Skeletal muscle tissue (tissue), 4 donors: ENCODE results near the gene ATP10A. TPM values are rescaled to one million over a fixed set of nuclear protein-coding genes. Genes with fewer than 3 reads are reported as not detected.

Experiments
- H3K27ac ChIP-seq: one replicate; pipeline ENCODE4 v1.7.0; 2013; ENCODE audit warnings: mild to moderate bottlenecking, low read depth, low read length, inconsistent platforms
- H3K27me3 ChIP-seq, 3 donors: one replicate each; pipeline ENCODE4 v1.7.0; 2013; ENCODE audit warnings: low read length in 3 of 3; ENCODE audit not compliant: control insufficient read depth in 3 of 3, insufficient read depth in 3 of 3
- H3K36me3 ChIP-seq, 3 donors: one replicate each; pipeline ENCODE4 v1.7.0; 2013; ENCODE audit warnings: low read length in 3 of 3; ENCODE audit not compliant: control insufficient read depth in 3 of 3, insufficient read depth in 3 of 3
- H3K4me1 ChIP-seq, 3 donors: one replicate each; pipeline ENCODE4 v1.7.0; 2013; ENCODE audit warnings: low read length in 3 of 3, mild to moderate bottlenecking in 3 of 3; ENCODE audit not compliant: control insufficient read depth in 3 of 3, insufficient read depth in 3 of 3
- H3K4me3 ChIP-seq, 3 donors: one replicate each; pipeline ENCODE4 v1.7.0; 2013; ENCODE audit warnings: low read length in 3 of 3
- H3K9ac ChIP-seq, 3 donors: one replicate each; pipeline ENCODE4 v1.7.0; 2013; ENCODE audit warnings: low read length in 3 of 3, mild to moderate bottlenecking in 3 of 3, moderate library complexity in 2 of 3, low read depth in 1 of 3
- H3K9me3 ChIP-seq, 3 donors: one replicate each; pipeline ENCODE4 v1.7.0; 2013; ENCODE audit warnings: low read length in 3 of 3; ENCODE audit not compliant: control insufficient read depth in 3 of 3
- total RNA-seq: library from RNA; depleted of rRNA; stranded (reverse); fragments of >200 nt; gene quantifications from one replicate; pipeline ENCODE4 v1.2.3, GENCODE V29; 2014
- donor health status: Osteomylitis.

Gene ATP10A
- total RNA-seq, 1 donor from 2014 or later = 7.8 TPM

DNA sequence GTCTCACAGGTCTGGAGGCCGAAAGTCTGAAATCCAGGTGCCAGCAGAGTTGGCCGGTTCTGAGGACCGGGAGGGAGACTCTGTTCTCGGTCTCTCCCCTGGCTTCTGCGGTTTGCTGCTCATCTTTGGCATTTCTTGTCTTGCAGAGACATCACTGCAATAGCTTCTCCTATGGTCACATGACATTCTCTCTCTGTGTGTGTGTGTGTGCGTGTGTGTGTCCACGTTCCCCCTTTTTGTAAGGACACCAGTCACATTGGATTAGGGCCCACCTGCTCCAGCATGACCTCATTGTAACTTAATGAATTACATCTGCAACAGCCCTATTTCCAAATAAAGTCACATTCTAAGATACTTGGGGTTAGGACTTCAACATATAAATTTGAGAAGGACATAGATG, 12.4 kb upstream of the ATP10A start:
- Histone ChIP-seq H3K4me1 (no peaks in the 10 kb centered on the region), H3K36me3 (no peaks in the 10 kb centered on the region), H3K9me3 (no peaks in the 10 kb centered on the region), H3K27me3 (no peaks in the 10 kb centered on the region), H3K27ac (no peak overlapping the region), H3K4me3 (no peak overlapping the region), H3K9ac (no peak overlapping the region)

- Histone ChIP-seq H3K9ac (no peak overlapping the region), H3K9me3 (no peaks in the 10 kb centered on the region), H3K27ac (no peak overlapping the region), H3K4me1 (no peaks in the 10 kb centered on the region), H3K36me3 (no peaks in the 10 kb centered on the region), H3K4me3 (no peak overlapping the region), H3K27me3 (no peaks in the 10 kb centered on the region)
Measured at GRCh38 chr15:25874379-25874778, 11.3 kb upstream of the ATP10A start.

DNA sequence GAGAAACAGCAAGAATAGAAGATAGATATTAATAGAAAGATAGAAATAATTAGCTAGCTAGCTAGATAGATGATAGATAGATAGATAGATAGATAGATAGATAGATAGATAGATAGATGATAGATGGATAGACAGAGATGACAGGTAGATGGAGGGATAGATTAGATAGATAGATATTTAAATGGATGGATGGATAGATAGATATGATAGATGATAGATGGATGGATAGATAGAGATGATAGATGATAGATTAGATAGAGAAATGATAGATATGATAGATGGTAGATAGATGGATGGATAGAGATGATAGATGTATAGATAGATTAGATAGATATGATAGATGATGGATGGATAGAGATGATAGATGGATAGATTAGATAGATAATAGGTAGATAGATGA, 8.3 kb upstream of the ATP10A start:
- Histone ChIP-seq H3K9ac (no peak overlapping the region), H3K36me3 (no peaks in the 10 kb centered on the region), H3K9me3 (no peaks in the 10 kb centered on the region), H3K27ac (no peak overlapping the region), H3K4me3 (no peak overlapping the region), H3K27me3 (no peaks in the 10 kb centered on the region), H3K4me1 (no peaks in the 10 kb centered on the region)

DNA sequence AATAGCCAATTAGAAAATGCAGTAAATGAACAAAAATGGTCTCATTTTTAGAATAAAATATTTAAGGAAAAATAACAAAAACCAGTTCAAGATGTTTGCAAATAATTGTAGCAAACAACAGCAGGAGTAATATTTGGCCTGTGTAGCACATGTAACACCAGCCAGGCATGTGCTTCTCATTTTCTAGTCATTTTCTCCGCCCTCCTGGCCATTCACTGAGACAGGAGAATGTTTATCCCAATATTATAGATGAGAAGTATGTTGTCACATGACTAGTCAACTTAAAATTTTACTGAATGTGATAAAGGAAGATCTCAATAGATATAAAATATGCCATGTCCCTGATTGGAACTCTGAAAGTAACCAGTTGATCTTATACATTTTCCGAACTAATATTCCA, 7.8 kb upstream of the ATP10A start:
- no peak overlapping the region for H3K4me3 ChIP-seq
- no peak overlapping the region for H3K27ac ChIP-seq
- H3K27me3 ChIP-seq = no peaks in the 10 kb centered on the region
- H3K4me1 ChIP-seq = no peaks in the 10 kb centered on the region
- no peaks in the 10 kb centered on the region for H3K9me3 ChIP-seq
- H3K9ac ChIP-seq = no peak overlapping the region
- H3K36me3 ChIP-seq = no peaks in the 10 kb centered on the region

DNA sequence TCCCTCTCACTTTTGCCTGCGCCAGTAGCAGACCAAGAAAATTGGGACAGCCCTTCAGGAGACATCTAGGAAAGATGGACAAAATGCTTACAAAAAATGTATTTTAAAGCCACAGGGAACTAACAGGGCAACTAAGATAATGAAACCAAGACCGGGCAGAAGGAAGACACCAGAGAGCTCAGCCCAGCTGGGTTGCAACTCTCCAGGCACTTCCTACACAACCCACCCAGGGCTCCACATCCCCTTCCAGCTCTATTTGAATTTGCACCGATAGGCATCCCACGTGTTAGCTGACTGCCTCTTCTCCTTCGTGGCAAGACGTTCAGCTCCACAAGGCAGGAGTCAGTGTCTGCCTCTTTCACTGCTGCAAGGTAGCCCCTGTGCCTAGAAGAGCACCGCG, 6.6 kb upstream of the ATP10A start:
- H3K36me3 ChIP-seq = no peaks in the 10 kb centered on the region
- no peaks in the 10 kb centered on the region for H3K9me3 ChIP-seq
- H3K9ac ChIP-seq = no peak overlapping the region
- no peaks in the 10 kb centered on the region for H3K4me1 ChIP-seq
- H3K27ac ChIP-seq = no peak overlapping the region
- no peak overlapping the region for H3K4me3 ChIP-seq
- no peaks in the 10 kb centered on the region for H3K27me3 ChIP-seq

DNA sequence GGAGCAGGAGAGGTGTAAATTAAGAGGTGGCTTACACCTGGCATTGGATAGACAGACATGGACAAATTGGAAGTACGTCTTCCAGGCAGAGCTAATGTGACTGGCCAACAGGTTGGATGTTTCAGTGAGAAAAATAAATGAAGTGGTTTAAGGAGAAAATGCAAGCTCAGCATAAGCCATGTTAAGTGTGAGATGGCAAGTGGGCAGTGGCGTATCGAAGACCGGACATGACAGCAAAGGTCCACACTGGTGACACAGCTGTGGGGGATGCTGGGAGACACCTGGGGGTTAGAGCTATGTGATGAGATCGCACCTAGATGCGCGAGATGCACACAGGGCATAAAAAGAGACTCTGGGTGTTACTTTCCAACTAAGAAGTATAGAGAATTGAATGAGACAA, 3.7 kb upstream of the ATP10A start:
- no peak overlapping the region for H3K27ac ChIP-seq
- H3K27me3 ChIP-seq = peaks cover 8 to 14% (median 9%) of the 10 kb centered on the region in 3 donors
- peaks cover 5 to 12% (median 8%) of the 10 kb centered on the region in 3 donors for H3K4me1 ChIP-seq
- no peaks in the 10 kb centered on the region for H3K36me3 ChIP-seq
- no peak overlapping the region for H3K4me3 ChIP-seq
- H3K9ac ChIP-seq = no peak overlapping the region
- H3K9me3 ChIP-seq = no peaks in the 10 kb centered on the region

DNA sequence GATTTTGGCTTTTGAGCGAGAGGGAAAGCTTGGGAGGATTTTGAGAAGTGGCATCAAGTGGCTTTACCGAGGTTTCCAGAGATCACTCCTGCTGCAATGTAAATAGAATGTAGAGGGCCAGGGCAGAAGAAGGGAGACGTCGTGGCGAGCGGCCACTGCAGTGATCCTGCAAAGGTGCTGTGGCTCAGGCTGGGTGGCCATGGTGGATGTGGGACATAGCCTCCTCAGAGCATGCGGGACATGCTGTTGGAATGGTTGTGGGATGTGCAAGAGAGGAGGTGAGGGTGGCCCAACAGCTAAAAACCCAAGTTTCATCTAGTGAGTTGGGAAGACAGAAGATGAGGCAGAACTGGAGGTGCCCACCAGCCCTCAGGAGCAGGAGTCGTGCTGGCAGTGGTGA, 3.1 kb upstream of the ATP10A start:
- H3K36me3 ChIP-seq = no peaks in the 10 kb centered on the region
- peaks cover 9 to 17% (median 13%) of the 10 kb centered on the region in 3 donors for H3K27me3 ChIP-seq
- H3K27ac ChIP-seq = no peak overlapping the region
- peaks cover 11 to 14% (median 14%) of the 10 kb centered on the region in 3 donors for H3K4me1 ChIP-seq
- H3K4me3 ChIP-seq = no peak overlapping the region
- no peaks in the 10 kb centered on the region for H3K9me3 ChIP-seq
- no peak overlapping the region for H3K9ac ChIP-seq

DNA sequence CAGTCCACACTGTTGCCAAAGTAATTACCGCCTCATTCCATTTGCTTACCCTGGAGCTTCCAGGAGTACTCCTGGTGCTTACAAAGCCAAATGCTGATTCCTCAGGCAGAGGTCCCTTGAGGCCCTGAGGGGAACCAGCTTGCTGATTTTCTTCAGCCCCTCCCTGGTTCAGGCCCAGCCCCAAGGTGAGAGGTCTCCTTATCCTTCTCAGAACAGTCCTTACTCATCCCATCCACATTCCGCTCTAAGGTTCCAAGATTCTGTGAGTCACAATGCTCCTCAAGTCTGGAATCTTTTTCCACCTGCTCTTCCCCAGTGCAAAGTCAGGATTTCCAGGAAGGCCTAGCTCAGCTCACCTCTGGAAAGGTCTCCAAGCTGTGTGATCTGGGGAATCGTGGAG, 1.8 kb upstream of the ATP10A start:
- no peak overlapping the region for H3K4me3 ChIP-seq
- H3K27ac ChIP-seq = no peak overlapping the region
- peaks cover 9 to 27% (median 13%) of the 10 kb centered on the region in 3 donors for H3K27me3 ChIP-seq
- H3K4me1 ChIP-seq = peaks cover 18 to 22% (median 21%) of the 10 kb centered on the region in 3 donors
- no peaks in the 10 kb centered on the region for H3K36me3 ChIP-seq
- H3K9me3 ChIP-seq = no peaks in the 10 kb centered on the region
- no peak overlapping the region for H3K9ac ChIP-seq

GRCh38 chr15:25863968-25864580, 947 bp upstream of the ATP10A start:
- H3K9me3 ChIP-seq = no peaks in the 10 kb centered on the region
- peaks cover 24 to 31% (median 27%) of the 10 kb centered on the region in 3 donors for H3K4me1 ChIP-seq
- no peak overlapping the region for H3K9ac ChIP-seq
- H3K27ac ChIP-seq = no peak overlapping the region
- H3K36me3 ChIP-seq = no peaks in the 10 kb centered on the region
- H3K27me3 ChIP-seq = peaks cover 9 to 35% (median 13%) of the 10 kb centered on the region in 3 donors
- H3K4me3 ChIP-seq = peak overlapping the region; percentile 67 to 79 (median 71)

GRCh38 chr15:25862472-25863110, 536 bp downstream of the ATP10A start:
- Histone ChIP-seq H3K9me3 (no peaks in the 10 kb centered on the region), H3K27me3 (peaks cover 9 to 37% (median 13%) of the 10 kb centered on the region in 3 donors), H3K9ac (peak overlapping the region; percentile 50 to 70 (median 50)), H3K4me1 (peaks cover 24 to 33% (median 27%) of the 10 kb centered on the region in 3 donors), H3K36me3 (no peaks in the 10 kb centered on the region), H3K4me3 (peak overlapping the region; percentile 69 to 79 (median 74)), H3K27ac (peak overlapping the region; percentile 19)
